GM18951 (cell line): Measurements from ENCODE around the gene CETN1.

Experiments used
- POLR2A ChIP-seq: IDR thresholded peaks from 4 replicates; pipeline ENCODE4 v1.6.1; 2011; ENCODE audit warnings: mild to moderate bottlenecking; ENCODE audit not compliant: insufficient read length, insufficient read depth; ENCODE audit errors: extremely low read depth
- in situ Hi-C: fragments of 300-500 bp; cut with MboI; formaldehyde crosslinking; loops from one replicate; pipeline ENCODE4 v1.12.0; 2022; ENCODE audit warnings: low sequenced_read_pairs, mixed read lengths, inconsistent platforms; ENCODE audit not compliant: unreplicated experiment

CETN1 gene

DNA sequence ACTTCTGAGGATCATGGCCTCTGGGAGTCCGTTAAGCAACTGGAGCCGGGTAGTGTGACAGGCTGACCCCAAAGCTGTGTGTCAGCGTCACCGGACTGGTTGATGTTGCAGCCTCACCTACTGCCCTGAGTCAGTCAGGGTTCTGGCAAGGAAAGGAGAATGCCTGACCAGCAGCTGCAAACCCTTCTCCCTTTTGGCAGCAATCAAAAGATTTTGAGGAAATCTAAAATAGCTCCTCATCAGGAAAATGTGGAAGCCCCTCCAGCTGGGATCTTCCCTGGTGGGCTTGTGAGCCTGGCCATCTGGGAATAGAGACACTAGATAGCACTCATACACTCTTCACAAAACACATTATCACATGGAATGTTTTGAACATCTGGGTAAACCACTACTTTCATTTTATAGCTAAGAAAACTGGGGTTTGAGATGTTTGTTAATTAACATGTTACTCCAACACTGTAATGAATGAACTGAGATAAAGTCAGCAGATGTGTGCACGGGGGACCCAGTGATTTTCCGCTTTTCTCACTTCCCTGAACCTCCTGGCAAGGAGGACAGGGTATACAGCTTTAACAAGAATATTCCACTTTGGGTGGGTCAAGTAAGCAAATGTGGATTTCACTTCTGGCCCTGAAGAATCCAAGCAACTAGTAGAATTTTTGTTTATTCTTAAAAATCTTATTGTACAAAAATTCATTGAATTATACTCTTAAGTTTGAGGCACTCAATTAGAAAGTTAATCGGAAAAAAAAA, 41.3 kb downstream of the CETN1 start:
- no peak for TF ChIP-seq POLR2A
- in situ Hi-C loops, result no loop called here

- TF ChIP-seq POLR2A, result no peak
- in situ Hi-C loops, result no loop called here
Observed at GRCh38 chr18:622289-622688, 42.1 kb downstream of the CETN1 start.

DNA sequence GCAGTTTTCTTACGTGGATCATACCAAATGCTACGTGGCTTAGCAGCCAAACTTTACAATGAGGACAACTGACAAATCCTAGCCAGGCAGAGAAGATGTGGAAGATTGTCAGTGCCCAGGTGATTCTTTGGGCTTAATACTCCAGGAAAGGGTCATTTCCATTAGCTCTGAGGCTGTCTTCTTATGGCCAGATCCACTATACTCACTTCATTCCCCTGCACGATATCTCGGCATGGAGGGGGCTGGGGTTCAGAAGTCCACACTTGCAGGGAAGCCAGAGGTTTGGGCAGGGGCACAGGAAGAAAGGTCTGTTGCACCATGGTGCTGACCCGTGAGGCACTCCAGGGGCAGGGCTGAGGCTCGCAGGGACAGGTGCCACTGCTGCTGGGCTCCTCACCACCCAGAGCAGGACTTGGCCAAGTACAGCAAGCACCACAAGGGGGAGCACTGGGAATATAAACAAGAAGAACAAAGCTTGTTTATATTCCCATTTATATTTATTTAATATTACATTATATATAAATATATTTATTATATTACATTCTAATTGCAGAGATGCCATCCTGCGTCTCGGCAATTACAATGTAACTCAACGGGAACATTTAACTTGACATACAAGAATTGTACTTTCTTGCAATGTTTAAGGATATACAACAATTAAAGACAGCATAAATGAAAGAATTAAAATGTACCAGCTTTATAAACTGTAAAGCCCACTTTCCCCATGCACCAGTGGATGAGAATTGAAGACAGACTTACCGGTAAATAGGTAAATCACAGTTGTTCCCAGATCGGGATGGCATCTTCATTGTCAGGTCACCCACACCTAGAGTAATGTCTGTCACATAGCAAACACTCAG, 43.8 kb downstream of the CETN1 start:
- TF ChIP-seq POLR2A, result no peak
- in situ Hi-C loops, result no loop called here

- in situ Hi-C loops, result no loop called here
- no peak for TF ChIP-seq POLR2A
Observed at GRCh38 chr18:627231-627630, 47.1 kb downstream of the CETN1 start.

- in situ Hi-C loops, result loop anchor here (10.0 kb wide), 1 partner anchor 325 kb away; no protein-coding TSS in a partner anchor
- TF ChIP-seq POLR2A, result no peak
Observed at GRCh38 chr18:629269-630150, 49.3 kb downstream of the CETN1 start.

- no peak for TF ChIP-seq POLR2A
- in situ Hi-C loops, result loop anchor here (10.0 kb wide), 1 partner anchor 327 kb away; no protein-coding TSS in a partner anchor
Observed at GRCh38 chr18:631560-631959, 51.4 kb downstream of the CETN1 start.
